GM12874 (cell line): ENCODE data around the gene INTS13.

Experiments used
- CTCF ChIP-seq: IDR thresholded peaks from 2 replicates; pipeline ENCODE4 v1.5.1; 2011; ENCODE audit warnings: low read depth, mild to moderate bottlenecking, control low read depth, low read length, moderate library complexity; ENCODE audit not compliant: insufficient read depth

The INTS13 gene

GRCh38 chr12:26878661-26879119 lies 59.1 kb downstream of the INTS13 start:
- TF ChIP-seq CTCF: no peak

- TF ChIP-seq CTCF: no peak
Measured at GRCh38 chr12:26874501-26875296, 63.1 kb downstream of the INTS13 start.

- TF ChIP-seq CTCF: no peak
Measured at GRCh38 chr12:26872625-26873024, 65.2 kb downstream of the INTS13 start.

GRCh38 chr12:26871985-26872384 lies 65.8 kb downstream of the INTS13 start:
- no peak for TF ChIP-seq CTCF

- TF ChIP-seq CTCF: no peak
Measured at GRCh38 chr12:26870491-26871419, 67.0 kb downstream of the INTS13 start.

GRCh38 chr12:26869908-26870459 lies 67.8 kb downstream of the INTS13 start:
- no peak for TF ChIP-seq CTCF

GRCh38 chr12:26869104-26869494 lies 68.7 kb downstream of the INTS13 start:
- TF ChIP-seq CTCF: no peak
